Thyroid gland (tissue), 4 donors: Measurements from ENCODE around the gene ZBTB16. TPM values are rescaled to one million over a fixed set of nuclear protein-coding genes. Genes with fewer than 3 reads are reported as not detected.

Source experiments
- DNase-seq, 2 donors: peaks; one replicate each; pipeline ENCODE4 v3.0.0-alpha.2; 2019
- H3K27ac ChIP-seq, 3 donors: fragments of 200-600 bp; sonication (generic); 1 replicate in 2 of 3; 2 replicates in 1 of 3; pipeline ENCODE4 v1.5.1; 2016 to 2019; ENCODE audit warnings: mild to moderate bottlenecking in 1 of 3, moderate library complexity in 1 of 3
- H3K27me3 ChIP-seq: fragments of 200-600 bp; sonication (generic); one replicate; pipeline ENCODE4 v1.5.1; 2019
- H3K36me3 ChIP-seq, 2 donors: fragments of 200-600 bp; sonication (generic); one replicate each; pipeline ENCODE4 v1.5.1; 2016 to 2019
- H3K4me1 ChIP-seq, 2 donors: fragments of 200-600 bp; sonication (generic); one replicate each; pipeline ENCODE4 v1.5.1; 2017 to 2019
- H3K4me3 ChIP-seq, 3 donors: fragments of 200-600 bp; sonication (generic); replicated peaks in 1 of 3; 1 replicate in 2 of 3; 2 replicates in 1 of 3; pipeline ENCODE4 v1.5.1; 2016; ENCODE audit warnings: mild to moderate bottlenecking in 1 of 3
- H3K9me3 ChIP-seq: fragments of 200-600 bp; sonication (generic); one replicate; pipeline ENCODE4 v1.5.1; 2017
- POLR2A ChIP-seq, 2 donors: fragments of 450-650 bp; IDR thresholded peaks; one replicate each; pipeline ENCODE4 v1.6.1; 2017; ENCODE audit warnings: antibody characterized with exemption in 2 of 2, mild to moderate bottlenecking in 2 of 2, moderate library complexity in 1 of 2
- WGBS, 2 donors: methylation state at CpG; one replicate each; pipeline ENCODE4 v1.1.5; 2017; 5-methylcytosine and 5-hydroxymethylcytosine counted together
- intact Hi-C: fragments of 100-400 bp; cut with DNase I; formaldehyde crosslinking; loops from one replicate; pipeline ENCODE4 v1.15.1; 2023
- total RNA-seq, 4 donors: library from RNA; depleted of rRNA; stranded (reverse); fragments of >200 nt; gene quantifications; one replicate each; pipeline ENCODE4 v1.2.3, GENCODE V29; 2016
- TF ChIP-seq, protein P1 (sequence below), 6 experiments: fragments of 200-600 bp in 3 of 6; fragments of 450-650 bp in 3 of 6; sonication (generic) in 3 of 6; IDR thresholded peaks; one replicate each; pipeline ENCODE4 v1.5.1; 2016 to 2019; ENCODE audit warnings: antibody characterized with exemption in 6 of 6, mild to moderate bottlenecking in 2 of 6, inconsistent platforms in 1 of 6, moderate library complexity in 1 of 6

The ZBTB16 gene
- total RNA-seq, 4 donors from 2014 or later: 157 to 385 (median 177) TPM

DNA sequence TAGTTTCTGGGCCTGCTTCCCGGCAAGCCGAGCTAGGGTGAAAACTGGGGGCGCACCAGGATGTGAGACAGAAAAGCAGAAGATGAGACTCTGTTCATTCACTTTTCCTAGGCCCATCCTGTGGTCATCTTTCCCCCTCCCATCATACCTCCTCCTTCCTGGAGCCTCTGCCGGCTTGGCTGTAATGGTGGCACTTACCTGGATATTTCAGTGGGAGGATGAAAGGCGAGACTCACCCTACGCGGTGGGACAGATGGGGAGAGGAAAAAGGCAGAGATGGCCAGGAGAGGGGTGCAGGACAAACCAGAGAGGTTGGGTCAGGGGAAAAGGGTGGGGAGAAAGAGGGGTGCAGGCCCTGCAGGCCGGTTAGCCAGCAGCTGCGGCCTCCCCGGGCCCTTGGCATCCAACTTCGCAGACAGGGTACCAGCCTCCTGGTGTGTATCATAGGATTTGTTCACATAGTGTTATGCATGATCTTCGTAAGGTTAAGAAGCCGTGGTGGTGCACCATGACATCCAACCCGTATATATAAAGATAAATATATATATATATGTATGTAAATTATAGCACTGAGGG lies 195.1 kb downstream of the ZBTB16 start:
- TF ChIP-seq, protein P1, sequence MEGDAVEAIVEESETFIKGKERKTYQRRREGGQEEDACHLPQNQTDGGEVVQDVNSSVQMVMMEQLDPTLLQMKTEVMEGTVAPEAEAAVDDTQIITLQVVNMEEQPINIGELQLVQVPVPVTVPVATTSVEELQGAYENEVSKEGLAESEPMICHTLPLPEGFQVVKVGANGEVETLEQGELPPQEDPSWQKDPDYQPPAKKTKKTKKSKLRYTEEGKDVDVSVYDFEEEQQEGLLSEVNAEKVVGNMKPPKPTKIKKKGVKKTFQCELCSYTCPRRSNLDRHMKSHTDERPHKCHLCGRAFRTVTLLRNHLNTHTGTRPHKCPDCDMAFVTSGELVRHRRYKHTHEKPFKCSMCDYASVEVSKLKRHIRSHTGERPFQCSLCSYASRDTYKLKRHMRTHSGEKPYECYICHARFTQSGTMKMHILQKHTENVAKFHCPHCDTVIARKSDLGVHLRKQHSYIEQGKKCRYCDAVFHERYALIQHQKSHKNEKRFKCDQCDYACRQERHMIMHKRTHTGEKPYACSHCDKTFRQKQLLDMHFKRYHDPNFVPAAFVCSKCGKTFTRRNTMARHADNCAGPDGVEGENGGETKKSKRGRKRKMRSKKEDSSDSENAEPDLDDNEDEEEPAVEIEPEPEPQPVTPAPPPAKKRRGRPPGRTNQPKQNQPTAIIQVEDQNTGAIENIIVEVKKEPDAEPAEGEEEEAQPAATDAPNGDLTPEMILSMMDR (IDR thresholded peaks at IDR 0.05): no peak
- TF ChIP-seq POLR2A (IDR thresholded peaks at IDR 0.05): no peak
- H3K27ac ChIP-seq: no peak overlapping the region
- peaks cover 32 to 44% of the 10 kb centered on the region in 2 donors for H3K4me1 ChIP-seq
- no peak overlapping the region for H3K4me3 ChIP-seq
- H3K27me3 ChIP-seq: no peaks in the 10 kb centered on the region
- DNase-seq: no peak
- intact Hi-C loops: no loop called here
- H3K9me3 ChIP-seq: no peaks in the 10 kb centered on the region
- H3K36me3 ChIP-seq: peaks cover 27 to 46% of the 10 kb centered on the region in 2 donors
- WGBS, 2 donors: 96 to 97% methylated on average over 14 of the region's 14 CpGs

DNA sequence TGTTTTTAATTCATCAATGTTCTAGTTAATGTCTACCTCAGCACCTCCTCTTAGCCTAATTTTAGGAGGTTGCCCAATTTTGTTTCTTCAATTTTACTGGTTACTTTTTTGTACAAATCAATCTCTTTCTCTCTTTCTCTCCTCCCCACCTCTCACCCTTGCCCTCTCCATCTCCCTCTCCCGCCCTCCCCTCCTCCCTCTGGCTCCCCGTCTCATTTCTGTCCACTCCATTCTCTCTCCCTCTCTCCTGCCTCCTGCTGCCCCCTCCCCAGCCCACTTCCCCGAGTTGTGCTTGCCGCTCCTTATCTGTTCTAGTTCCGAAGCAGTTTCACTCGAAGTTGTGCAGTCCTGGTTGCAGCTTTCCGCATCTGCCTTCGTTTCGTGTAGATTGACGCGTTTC lies 195.8 kb downstream of the ZBTB16 start:
- TF ChIP-seq, protein P1 (IDR thresholded peaks at IDR 0.05): no peak
- TF ChIP-seq POLR2A (IDR thresholded peaks at IDR 0.05): no peak
- intact Hi-C loops: no loop called here
- Histone ChIP-seq H3K27ac (no peak overlapping the region), H3K4me1 (peaks cover 32 to 44% of the 10 kb centered on the region in 2 donors), H3K4me3 (no peak overlapping the region), H3K36me3 (peaks cover 26 to 40% of the 10 kb centered on the region in 2 donors), H3K9me3 (no peaks in the 10 kb centered on the region), H3K27me3 (no peaks in the 10 kb centered on the region)
- DNase-seq: no peak
- WGBS, 2 donors: 91 to 94% methylated on average over 11 of the region's 11 CpGs

DNA sequence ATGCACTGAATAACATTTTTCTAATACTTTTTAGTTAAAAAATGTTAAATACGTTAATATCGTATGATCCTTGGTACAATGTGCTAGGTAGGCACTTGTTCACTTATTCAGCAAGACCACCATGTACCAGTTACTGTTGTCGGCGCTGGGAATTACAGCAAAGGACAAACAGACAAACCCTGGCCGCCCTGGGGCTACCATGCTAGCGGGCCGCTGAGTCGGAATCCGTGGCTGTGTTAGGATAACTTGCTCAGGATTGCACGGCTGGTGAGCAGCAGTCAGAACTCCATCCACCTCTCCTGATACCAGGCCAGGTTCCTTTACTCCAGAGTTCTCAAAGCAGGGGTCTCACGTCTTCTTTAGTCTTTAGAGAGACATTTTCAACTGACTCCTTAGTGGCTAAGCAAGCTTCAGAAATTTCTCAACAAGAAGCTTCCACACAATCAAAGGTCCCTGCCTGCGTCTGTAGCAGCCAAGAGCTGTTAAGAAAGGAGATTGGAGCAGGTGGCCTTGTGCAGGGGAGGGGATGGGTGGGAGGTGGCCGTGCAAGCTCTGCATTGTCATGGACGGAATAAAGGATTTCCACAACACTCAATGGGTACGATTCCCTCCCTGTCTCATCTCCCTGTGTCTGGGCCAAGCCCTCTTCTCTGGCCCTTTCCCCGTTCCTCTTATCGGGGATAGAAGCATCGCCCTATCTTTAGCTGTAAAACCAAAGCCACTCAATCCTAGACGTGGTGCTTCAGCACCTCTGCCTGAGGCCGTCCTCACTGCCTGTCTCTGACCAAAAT lies 196.9 kb downstream of the ZBTB16 start:
- H3K4me1 ChIP-seq: peaks cover 37 to 38% of the 10 kb centered on the region in 2 donors
- DNase-seq: no peak
- no peaks in the 10 kb centered on the region for H3K9me3 ChIP-seq
- peak overlapping the region in 2 of 3 donors; percentile 63 to 87 for H3K27ac ChIP-seq
- intact Hi-C loops: no loop called here
- no peak overlapping the region for H3K4me3 ChIP-seq
- H3K36me3 ChIP-seq: peaks cover 15 to 29% of the 10 kb centered on the region in 2 donors
- H3K27me3 ChIP-seq: no peaks in the 10 kb centered on the region
- WGBS, 2 donors: 88 to 93% methylated on average over 20 of the region's 20 CpGs
- TF ChIP-seq, protein P1 (IDR thresholded peaks at IDR 0.05): no peak
- TF ChIP-seq POLR2A (IDR thresholded peaks at IDR 0.05): no peak

DNA sequence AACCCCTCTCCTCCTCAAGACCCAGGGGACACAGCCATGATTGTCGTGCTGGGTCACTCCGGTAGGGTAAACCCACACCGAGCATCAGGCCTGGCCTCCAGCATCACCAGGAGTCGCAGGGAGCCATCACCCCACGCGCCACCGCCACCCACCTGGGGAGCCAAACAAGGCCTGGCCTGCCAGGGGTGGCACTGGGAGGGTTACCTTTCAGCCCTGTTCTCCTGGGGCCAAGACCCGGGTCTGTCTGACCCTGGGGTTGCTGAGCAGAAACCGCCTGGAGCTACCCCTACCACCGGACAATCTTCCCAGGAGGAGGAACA lies 197.4 kb downstream of the ZBTB16 start:
- no peak for DNase-seq
- intact Hi-C loops: no loop called here
- Histone ChIP-seq H3K4me1 (peaks cover 35 to 38% of the 10 kb centered on the region in 2 donors), H3K27me3 (no peaks in the 10 kb centered on the region), H3K27ac (peak overlapping the region; percentile 63 to 87 (median 65)), H3K4me3 (no peak overlapping the region), H3K9me3 (no peaks in the 10 kb centered on the region), H3K36me3 (peaks cover 9 to 23% of the 10 kb centered on the region in 2 donors)
- 88 to 92% methylated on average over 9 to 10 of the region's 10 CpGs for whole genome bisulfite sequencing, 2 donors
- TF ChIP-seq, protein P1 (IDR thresholded peaks at IDR 0.05): no peak
- TF ChIP-seq POLR2A (IDR thresholded peaks at IDR 0.05): peak in 1 of 2 donors; percentile 9
